NCI-H2107 treated with DMSO at 0.1 percent for 48 hours (cell line): ENCODE results near the gene CHMP2B.
"Not testable (repeated sequence)": the region's sequence is repeated elsewhere in the genome, so short reads cannot be mapped to it uniquely, and the experiment has no call there.

ENCODE experiments used
- DNase-seq: peaks from one replicate; lab custom pipeline; 2025; ENCODE audit not compliant: unreplicated experiment; lab: John Stamatoyannopoulos, UW

Gene CHMP2B

DNA sequence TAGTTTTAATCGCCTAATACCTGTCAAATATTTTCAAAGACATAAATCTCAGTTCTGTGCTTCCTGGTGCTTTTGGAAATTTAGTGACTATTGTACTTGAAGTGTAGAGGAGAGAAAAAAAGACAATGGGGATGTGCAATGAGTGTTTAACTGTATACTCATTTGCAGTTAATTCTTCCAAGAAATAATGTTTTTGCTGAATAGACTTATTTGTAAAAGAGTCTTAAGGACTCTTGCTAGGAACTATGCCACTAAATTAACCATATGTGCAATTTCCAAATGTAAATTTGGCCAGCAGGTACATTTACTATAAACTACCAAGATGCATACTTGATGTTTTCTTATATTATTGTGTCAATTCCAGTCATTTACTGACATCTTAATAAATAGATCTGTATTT is 2.0 kb downstream of the CHMP2B start:
- no peak for DNase-seq

DNA sequence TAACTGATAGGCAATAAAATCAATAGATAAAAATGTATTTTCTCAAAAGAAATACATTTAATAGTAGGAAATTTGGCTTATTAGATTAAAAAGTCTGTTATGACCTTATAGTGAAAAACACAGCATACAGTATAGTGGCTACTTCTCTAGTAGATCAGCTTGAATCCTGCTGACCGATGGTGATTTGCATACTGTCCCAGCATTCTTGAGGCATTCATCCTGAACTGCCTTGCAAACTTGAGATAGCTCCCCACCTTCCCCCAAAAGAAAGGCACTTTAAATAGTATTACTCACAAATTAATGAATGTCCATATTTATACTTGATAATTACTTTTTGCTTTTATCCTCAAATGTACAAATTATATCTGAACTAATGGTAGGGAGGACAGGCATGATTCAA is 6.7 kb downstream of the CHMP2B start:
- DNase-seq = no peak

DNA sequence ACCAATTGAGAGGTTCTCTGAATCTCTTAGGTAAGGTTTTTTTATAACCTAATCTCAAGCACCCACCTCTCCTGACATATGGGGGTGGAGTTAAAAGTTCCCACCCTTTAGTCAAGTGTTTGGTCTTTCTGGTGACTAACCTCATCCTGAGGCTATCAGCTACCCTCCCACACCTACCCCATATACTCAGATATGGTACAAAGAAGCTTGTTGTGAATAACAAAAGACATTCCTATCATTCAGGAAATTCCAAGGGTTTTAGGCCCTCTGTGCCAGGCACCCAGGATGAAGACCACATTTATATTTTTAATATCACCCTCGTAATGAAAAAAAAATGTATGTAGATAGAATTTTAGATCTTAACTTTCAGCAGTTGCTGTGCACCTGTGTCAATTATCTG is 9.0 kb downstream of the CHMP2B start:
- DNase-seq = no peak

DNA sequence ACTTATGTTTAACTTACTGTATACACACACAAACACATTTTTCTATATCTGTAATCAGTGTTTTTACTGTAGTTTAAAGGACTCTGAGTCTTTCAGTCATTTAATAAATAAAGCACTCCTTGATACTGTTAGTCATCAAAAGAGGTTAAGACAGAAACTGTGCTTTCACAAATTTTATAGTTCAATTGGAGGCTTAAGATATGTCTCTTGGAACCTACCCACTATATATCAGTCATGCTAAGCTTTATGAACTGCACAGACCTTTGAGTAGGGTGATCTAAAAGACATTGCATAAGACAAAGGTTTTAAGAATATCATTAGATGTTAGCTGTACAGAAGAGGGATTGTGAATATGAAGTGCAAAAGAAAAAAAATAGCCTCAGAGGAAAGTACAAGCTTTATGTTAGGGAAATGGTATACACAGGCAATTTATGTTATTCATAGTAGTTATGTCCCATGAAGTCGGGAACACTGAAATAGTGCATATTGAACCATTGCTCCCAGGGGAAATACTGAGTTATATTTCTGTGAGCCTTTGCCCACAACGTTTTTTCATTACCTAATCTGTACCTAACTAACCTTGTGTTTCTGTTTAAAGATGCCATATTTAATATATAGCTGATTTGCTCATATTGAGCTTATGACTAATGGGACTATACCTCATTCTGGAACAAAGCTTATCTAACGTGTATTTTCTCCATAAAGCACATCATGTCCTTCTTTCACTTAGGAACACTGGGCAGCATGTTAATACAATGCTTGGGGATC is 19.7 kb downstream of the CHMP2B start:
- no peak for DNase-seq

DNA sequence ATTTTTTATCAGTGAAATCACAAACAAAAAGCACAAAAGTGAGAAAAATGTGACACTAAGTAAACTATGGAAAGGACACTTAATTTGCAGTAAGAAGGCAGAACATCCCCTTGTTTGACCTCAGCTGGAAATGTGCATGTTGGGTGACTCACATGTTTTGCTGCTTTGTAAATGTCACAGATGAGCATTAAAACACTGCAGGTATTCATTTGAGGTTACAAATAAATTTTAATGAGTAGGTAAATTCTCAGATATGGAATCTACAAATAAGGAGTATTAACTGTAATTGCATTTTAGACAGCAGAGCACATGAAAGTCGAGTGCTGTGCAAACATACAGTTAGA is 20.3 kb downstream of the CHMP2B start:
- DNase-seq = no peak

DNA sequence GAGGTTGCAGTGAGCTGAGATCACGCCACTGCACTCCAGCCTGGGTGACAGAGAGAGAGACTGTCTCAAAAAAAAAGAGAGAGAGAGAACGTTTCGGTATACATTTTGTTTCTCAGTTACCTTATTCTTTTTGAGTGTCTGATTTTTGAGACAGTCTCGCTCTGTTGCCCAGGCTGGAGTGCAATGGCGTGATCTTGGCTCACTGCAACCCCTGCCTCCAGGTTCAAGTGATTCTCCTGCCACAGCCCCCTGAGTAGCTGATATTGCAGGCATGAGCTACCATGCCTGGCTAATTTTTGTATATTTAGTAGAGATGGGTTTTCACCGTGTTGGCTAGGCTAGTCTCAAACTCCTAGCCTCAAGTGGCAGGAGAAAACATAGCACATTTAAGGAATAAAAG is 21.1 kb downstream of the CHMP2B start:
- DNase-seq = not testable (repeated sequence)

DNA sequence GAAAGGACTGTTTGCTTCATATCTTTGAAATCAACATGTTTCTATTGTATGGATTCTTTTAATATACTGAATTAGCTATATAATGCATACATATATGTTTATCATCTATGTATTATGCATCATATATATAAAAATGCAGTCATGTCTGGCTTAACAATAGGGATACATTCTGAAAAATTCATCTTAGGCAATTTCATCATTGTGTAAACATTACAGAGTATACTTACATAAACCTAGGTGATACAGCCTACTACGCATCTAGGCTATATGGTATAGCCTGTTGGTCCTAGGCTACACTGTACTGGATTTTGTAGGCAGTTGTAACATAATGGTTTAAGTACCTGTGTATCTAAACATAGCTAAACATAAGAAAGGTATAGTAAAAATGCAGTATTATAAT is 21.7 kb downstream of the CHMP2B start:
- DNase-seq = no peak

DNA sequence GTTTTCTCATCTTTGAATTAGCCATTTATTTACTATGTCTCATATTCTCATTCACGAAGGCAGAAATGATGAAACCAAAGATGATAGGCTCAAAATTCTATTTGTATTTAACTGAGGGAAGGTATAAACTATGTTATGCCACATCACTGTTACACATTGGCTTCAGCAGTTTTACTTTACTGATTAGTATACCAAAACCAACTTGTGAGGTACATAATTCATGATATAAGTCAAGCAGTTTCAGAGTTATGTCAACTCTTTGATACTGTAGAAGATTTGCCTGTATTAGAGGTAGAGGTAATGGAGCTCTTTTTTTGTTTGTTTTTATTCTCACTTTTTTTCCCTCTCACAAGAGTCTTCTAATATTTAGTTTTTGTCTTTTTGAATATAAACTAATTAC is 22.9 kb downstream of the CHMP2B start:
- no peak for DNase-seq

DNA sequence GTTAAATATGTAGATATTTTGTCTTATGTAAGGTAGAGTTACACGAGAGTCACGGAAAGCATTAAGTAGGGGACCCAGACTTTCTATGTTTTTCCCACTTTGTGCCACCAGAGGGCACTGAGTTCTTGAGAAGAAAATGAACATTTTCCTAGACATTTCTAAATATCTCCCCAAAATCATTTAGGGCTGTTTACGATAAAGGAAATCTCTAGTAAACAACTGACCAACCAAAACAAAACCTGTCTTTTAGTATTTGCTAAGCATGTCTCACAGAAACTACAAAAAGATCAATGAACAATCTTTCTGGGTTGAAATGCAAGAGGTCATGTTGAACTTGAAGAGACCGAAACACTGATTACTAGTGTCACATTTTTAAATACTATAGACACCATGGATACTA is 33.2 kb downstream of the CHMP2B start:
- peak; percentile 55 for DNase-seq

DNA sequence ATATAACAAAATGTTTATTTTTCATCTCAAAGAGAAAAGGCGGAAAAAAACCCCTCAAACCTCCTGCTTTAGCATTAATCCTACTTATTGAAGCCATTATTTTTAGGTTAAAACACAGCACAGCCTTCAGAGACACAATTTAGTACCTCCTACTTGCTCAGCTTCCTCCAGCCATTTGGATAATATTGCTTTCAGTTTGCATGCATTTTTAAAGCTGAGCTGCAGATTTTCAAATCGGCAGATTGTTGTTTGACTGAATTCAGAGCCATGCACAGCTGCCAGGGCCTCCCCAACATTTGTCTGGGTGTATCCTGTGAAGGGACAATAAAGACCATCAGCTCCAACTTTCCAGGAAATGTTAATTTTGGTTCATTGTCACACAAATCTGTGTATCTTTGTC is 34.8 kb downstream of the CHMP2B start:
- no peak for DNase-seq

DNA sequence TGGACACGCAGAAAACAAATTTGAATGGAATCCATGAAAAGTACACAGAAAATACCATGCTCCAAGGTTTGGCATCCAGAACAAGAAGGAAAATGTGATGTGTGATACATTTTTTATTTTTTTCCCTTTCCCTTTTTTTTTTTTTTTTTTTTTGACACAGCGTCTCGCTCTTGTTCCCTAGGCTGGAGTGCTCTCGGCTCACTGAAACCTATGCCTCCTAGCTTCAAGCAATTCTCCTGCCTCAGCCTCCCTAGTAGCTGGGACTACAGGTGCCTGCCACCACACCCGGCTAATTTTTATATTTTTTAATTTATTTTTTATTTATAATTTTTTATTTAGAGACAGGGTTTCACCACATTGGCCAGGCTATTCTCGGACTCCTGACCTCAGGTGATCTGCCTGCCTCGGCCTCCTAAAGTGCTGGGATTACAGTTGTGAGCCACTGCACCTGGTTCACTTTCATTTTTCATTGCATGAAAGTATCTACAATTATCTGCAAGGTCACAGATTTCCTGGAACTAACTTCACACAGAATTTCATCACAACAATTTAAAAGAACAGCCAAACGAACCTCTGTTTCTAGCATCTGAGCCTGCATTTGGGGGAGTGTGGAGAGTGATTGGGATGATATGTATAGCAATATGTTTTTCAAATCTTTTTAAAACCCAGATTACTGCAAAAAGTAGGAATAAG is 41.0 kb downstream of the CHMP2B start:
- DNase-seq = no peak

DNA sequence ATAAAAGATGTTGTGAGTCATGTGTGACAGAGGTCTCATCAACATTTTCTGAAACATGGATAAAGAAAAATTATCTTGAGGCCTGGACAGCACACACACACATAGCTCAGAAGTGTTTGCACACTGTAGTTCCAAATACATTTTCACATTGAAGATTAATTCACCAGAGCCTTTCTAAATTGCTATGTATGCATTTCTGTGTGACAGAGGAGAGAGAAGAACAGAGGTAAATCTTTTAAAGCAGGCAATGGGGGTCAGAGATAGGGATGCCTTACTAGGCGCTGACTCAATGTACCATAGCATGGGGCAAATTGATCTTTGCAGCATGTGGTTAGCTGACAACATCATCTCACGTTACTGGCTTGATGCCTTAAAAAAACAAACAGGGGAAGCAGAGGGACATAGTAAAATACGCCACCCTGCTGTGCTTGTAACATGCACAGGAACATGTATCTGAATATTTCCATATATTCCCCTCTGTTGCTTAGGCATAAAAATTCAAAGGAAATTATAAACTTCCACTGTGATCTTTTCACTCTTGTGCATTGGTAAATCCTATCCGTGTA is 41.6 kb downstream of the CHMP2B start:
- DNase-seq = peak; percentile 87

DNA sequence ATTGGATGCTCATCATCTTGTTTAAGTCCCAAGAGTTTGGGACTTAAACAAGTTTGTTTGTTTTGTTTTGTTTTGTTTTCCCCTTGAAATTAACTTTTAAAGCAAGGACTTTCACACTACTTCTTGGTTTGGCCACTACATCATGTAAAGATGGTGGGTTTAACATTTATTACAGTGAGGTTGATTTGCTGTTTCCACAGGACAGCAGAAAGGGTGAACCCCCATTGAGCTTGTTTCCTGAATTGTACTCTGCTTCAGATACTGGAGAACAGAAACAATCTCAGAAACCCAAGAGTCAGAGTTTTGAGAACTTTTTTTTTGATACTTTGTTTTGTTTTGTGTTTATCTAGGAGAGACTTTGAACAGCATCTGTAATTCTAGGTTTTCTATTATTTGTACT is 42.6 kb downstream of the CHMP2B start:
- no peak for DNase-seq

DNA sequence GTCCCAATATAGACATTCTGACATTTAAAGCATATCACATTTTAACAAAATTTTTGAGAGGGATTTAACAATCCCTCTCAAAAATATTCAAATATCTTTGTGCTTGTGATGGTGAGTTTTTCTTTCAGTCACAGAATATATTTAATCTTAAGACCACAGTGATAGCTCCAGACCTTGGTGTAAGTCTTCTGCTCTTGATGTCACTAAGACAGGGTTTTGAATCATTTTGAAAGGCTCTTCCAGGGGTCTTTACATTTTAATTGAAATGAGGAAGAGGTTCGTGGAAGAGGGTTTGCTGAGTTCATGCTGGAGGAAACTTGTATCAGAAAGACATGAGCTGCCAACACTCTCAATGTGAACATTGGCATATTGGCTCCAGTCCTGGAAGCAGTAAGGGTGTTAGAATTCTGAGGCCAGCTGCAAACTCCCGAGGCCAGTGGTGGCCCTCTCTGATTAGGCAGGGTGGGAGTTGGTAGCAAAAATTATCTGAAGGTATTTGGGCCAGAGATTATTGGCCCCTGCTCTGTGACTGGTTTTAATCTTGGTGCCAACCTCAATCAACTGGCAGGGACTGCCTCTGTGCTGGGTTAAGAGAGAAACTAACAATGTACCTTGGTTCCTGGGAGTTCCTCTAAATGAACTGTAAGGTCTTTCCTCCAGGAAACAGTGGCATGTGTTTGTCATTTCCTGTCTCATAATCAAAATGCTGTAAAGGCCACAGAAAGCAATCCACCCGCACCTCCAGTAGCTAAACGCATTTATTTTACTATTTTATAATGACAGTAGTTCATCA is 44.0 kb downstream of the CHMP2B start:
- DNase-seq = no peak

DNA sequence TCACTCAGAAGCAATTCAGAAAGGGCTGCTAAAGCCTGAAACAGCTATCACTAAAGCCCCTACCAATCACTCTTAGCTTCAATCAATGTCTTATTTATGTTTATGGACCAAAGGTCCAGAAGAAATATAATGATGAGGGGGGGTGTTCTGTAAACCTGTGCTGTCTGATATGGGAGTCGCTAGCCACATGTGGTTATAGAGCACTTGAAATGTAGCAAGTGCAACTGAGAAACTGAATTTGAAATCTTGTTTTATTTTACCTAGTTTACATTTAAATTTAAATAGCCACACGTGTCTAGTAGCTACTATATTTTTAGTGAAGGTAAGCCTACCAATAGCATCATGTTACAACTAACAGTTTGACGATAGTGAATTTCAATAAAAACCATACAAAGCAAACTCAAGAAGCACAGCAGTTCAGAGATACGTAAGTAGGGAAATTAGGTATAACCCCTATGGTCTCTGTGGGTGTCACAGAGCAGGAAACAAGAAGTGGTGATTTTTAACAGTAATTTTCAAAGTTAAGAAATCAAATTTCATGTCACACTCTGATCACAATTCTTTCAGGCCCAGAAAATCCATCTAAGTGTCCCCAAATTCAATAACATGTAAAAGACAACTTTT is 45.7 kb downstream of the CHMP2B start:
- no peak for DNase-seq

DNA sequence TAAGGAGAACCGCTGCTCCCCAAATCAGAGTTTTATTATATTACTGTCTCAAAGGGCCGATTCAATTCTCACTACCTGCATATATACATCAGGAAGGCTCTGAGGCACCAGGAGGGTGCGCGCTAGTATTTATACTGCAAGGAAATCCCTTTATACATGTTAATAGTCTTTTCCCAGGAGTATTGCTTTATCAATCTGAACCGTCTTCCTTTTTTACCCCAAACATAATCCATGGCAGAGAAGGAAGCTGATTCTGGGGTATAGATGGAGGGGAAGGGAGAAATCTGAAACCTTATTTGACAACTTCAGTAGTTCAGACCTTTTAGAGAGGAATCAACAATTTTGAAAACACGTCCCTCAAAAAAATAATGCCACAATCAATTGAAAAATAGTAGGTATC is 49.4 kb downstream of the CHMP2B start, which contains the start of gene POU1F1:
Gene POU1F1 (minus strand): TSS at position 101 of the 400 bp plus-strand sequence. CDS start 122 bp downstream, outside the sequence.
- no peak for DNase-seq

DNA sequence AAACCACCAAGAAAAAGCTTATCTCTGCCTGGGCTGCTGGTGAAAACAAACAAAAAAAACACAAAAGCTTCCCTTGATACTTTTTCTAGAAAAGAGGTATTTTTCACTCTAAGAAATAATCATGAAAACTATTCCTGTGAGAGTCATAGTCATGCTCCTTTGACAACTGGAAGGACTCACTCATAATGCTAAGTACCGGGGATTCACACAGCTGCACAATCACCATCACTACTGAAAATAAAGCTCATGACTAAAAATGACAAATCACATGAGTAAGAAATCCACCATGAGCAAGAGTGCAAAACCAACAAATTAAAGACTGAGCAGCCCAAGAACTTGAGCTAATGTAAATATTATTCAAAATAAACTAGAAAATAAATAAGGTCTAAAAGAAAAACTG is 59.9 kb downstream of the CHMP2B start:
- no peak for DNase-seq

DNA sequence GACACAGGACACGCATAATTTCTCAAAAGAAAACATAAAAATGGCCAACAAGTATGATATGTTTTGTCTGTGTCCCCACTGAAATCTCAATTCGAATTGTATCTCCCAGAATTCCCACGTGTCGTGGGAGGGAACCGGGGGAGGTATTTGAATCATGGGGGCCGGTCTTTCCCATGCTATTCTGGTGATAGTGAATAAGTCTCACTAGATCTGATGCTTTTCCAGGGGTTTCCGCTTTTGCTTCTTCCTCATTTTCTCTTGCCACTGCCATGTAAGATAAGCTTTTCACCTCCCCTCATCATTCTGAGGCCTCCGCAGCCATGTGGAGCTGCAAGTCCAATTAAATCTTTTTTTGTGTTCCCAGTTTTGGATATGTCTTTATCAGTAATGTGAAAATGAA is 61.3 kb downstream of the CHMP2B start:
- DNase-seq = no peak

DNA sequence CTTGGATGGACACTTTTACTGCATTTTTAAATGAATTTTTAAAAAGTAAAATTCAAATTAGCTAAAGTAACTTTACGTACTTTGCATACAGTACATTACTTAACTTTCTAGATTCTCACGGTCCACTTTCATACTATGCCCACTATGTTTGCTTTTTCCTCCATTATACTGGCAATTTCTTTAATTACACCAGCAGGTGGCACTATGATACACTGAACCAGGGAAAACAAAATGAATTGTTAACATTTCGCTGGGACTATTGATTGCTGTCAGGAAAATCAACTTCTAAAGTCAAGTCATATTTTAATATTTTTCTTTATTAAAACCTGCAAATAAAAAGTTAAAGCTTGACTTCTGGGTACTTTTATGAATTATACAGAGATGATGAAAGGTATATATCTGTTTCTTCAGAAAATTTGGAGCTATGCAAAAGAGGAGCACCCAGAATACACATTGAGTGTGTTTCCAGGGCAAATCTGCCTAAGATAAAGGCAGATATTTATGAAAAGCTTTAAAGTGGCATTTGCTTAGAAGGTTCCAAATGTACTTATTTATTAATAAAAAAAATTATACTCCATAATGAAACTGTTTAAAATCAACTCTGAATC is 71.1 kb downstream of the CHMP2B start:
- peak; percentile 77 for DNase-seq

DNA sequence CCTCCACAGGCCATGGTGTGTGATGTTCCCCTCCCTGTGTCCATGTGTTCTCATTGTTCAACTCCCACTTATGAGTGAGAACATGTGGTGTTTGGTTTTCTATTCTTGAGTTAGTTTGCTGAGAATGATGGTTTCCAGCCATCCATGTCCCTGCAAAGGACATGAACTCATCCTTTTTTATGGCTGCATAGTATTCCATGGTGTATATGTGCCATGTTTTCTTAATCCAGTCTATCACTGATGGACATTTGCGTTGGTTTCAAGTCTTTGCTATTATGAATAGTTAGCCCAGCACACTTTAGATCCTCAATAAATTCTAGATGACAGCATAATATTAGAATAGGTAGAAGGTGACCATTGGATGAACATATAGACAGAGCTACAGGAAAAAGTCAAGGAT is 77.9 kb downstream of the CHMP2B start:
- DNase-seq = not testable (repeated sequence)
